ENCODE measurements around the gene WASF2.
"Not testable (repeated sequence)": the region's sequence is repeated elsewhere in the genome, so short reads cannot be mapped to it uniquely, and the experiment has no call there.

The WASF2 gene, protein sequence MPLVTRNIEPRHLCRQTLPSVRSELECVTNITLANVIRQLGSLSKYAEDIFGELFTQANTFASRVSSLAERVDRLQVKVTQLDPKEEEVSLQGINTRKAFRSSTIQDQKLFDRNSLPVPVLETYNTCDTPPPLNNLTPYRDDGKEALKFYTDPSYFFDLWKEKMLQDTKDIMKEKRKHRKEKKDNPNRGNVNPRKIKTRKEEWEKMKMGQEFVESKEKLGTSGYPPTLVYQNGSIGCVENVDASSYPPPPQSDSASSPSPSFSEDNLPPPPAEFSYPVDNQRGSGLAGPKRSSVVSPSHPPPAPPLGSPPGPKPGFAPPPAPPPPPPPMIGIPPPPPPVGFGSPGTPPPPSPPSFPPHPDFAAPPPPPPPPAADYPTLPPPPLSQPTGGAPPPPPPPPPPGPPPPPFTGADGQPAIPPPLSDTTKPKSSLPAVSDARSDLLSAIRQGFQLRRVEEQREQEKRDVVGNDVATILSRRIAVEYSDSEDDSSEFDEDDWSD

GRCh38 chr1:27489973-27490741 is at the start of gene WASF2:
Gene WASF2 (minus strand): TSS chr1:27490167. CDS start chr1:27428890, 61,277 bp downstream.
- DNase-seq, result peak; percentile 98

DNA sequence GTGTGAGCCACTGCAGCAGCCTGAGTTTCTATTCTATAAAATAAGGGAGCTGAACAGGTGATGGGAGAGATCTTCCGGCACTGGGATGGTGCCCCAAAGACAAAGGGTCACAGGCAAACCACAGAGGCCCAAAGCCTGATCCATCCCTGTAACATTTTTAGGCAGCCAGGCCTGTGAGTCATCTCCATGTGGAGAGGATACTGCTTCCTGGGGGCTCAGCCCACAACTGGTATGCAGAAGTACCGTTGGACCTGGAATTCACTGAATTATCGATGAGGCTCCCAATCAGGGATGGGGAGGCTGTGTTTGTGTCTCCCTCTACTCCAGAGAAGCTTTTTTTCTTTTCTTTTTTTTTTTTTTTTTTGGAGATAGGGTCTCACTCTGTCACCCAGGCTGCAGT is 48.8 kb upstream of the WASF2 start:
- DNase-seq, result no peak

GRCh38 chr1:27538305-27538676 is 48.3 kb upstream of the WASF2 start:
- DNase-seq, result not testable (repeated sequence)

DNA sequence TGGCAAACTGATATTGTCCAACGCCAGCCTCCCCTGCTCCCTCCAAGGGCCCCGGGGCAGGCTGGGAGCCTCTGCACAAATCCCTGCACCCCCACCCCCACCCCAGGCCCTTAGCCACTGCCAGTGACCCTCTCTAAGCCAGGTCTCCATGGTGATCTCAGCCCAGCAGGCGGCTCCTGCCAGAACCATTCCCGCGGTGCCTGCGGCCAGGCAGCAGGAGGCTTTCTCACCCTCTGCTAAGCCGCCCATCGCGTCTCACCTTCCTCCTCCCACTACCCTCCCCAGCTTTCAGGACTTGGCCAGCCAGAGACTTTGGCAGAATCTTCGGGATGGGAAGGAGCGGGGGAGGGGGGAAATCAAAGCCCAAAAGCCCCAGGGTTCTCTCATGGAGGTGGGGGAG is 46.8 kb upstream of the WASF2 start:
- no peak for DNase-seq

- DNase-seq, result no peak
These were observed 46.2 kb upstream of the WASF2 start for GRCh38 chr1:27536010-27536757.

DNA sequence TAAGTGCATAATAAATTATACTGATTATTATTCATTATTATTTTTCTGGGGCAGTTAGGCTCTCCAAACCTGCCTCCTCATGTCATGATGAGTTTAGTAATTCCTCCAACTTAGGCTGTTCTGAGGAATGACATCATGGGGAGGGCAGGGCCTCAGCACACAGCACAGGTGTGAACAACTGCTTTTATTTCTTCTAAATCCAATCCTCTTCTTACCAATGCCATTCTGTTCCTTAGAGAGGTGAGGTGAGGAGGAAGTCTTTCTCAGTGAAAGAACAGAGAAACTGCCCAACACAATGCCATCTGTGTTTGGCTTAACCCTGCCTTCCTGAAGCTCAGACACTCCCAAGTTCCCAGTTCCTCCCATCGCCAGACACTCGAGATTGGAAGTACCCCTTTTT is 45.4 kb upstream of the WASF2 start:
- no peak for DNase-seq

DNA sequence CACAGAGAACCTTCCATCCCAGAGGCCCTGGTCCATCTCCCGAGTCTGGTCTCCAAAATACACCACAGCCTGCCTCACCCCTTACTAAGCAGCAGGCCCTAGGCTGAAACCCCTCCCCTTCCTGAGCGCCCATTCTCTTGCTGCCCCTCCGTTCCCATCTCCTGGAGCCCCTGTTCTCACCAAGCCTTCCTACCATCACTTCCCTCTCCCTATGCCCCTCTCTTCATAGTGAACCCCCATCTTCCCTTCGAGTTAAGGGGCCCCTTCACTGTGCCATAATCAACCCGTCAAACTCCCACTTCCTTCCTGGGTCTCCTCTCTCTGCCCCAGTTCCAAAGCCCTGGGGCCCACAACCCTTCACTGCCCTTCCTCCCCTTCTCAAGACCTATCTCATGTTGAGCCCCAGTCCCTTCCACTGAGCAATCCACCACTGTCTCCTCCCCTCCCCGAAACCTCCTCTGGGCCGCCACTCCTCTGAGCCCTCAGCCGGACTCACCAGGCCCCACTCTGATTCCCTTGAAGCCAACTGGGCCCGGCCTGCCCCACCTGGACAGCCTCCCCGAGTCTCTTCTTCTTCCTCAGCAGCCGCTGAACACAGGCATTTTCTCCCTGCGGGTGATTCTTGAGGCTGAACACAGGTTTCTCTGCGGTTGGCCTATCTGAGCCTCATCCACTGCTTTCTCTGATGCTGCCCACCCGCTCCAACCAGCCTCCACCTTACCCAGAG is 42.2 kb upstream of the WASF2 start:
- no peak for DNase-seq

- DNase-seq, result no peak
These were observed 40.2 kb upstream of the WASF2 start for GRCh38 chr1:27530192-27530591.

GRCh38 chr1:27529704-27530018 is 39.7 kb upstream of the WASF2 start:
- DNase-seq, result no peak

GRCh38 chr1:27528818-27529703 is 39.1 kb upstream of the WASF2 start:
- no peak for DNase-seq

DNA sequence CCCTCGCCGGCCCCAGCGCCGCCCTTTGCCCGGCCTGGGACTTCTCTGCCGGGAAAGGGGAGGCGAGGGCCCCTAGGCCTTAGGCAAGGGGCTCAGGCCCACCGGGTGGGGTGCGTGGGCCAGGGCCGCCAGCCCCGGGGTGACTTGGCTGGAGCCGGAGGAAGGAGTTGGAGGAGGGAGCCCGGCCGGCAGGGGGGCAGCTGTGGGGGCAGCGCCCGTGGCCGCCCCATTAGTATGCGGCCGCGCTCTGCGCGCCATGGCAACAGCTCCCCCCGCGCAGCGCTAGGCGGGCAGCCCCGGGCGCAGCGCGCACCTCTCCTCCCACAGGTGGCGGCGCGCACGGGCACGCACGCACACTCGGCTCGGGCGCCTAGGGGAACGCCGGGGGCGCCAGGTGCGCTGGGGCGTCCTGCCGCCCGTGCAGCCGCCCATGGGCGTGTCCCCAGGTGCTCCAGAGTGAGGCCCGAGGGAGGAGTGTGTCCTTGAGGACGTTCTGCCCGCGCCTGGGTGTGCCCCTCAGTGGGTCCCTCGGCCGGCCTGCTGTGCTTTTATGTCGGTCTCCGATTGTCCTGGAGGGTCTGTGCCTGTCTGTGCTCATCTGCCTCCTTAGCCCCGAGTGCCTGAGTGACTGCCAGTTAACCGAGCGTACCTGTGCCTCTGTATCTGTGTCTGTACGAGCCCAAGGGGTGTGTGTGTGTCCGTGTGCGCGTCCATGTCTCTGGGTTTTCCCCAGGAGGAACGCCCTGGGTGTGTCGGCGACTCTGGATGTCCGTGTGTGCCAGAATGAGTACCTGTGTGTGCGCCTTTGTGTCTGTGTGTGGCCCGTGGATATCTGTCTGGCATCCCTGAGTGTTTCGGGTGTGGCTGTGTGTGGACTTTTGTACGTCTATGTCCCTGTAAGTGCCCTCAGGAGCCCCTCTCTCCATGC is 38.2 kb upstream of the WASF2 start:
- DNase-seq, result peak; percentile 72

DNA sequence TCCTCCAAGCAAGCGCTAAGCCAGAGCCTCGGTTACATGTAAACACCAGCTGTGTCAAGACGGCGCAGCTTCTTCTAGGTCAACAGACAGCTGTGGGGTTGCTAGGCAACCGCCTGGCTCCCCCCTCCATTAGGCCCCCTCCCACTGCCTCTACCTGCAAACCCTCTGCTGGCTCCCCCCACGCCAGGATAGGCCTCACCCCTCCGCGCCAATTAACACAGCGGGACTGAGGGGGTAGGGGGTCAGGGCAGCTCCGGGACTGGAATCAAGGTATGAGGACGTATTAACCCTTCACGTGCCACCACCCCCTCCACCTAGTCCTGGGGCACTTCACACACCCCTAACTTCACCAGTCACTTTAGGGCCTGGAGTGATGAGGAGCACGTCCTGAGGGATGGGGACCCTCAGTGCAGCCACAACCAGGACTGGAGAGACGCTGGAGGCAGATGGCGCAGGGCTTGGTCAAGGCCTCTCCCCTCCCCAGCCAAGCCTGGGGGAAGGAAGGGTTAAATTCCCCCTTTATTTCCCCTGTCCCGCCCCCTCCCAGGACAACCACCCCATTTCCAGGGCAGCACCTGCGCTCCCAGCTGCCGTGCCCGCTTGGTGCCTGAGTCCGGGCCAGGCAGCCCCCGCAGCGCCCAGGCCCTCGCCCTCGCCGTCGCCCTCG is 37.4 kb upstream of the WASF2 start:
- DNase-seq, result peak; percentile 54

GRCh38 chr1:27526569-27527222 is 36.7 kb upstream of the WASF2 start:
- no peak for DNase-seq

- peak; percentile 57 for DNase-seq
These were observed 35.6 kb upstream of the WASF2 start for GRCh38 chr1:27525296-27526272.

DNA sequence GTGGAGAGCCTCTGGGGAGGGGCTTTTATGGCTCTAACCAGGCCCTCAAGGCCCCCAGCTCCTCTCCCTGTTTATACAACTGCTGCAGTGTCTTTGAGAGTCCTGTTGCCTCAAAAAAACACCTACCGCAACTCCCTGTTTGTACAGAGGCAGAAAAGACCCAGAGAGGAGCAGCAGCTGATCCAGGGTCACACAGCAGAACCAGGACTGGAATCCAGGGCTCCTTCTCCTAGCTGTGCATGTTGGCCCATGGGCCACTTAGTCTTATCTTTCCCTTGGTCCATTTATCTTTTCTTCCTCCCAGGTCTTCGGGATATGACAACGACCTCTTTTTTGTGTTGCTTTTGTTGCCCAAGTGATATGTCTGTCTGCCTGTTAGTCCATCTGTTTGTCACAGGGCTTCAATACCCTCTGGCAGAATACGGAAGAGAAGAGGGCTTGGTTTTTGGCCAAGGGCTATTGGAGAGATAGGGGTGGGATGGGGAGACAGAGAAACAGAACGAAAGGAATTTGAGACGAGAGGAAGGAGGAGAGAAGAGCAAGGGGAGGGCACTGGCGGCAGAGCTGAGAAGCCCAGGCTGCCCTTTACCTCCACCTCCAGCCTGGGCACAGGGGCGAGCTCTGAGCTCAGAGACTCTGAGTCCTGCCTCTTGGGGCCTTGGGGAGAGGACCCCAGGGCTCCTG is 33.5 kb upstream of the WASF2 start:
- DNase-seq, result no peak

GRCh38 chr1:27522432-27523336 is 32.7 kb upstream of the WASF2 start:
- peak; percentile 74 for DNase-seq

Data from activated naive CD4-positive, alpha-beta T cell treated with anti-CD3 and anti-CD28 coated beads, Interleukin-2, amount 50 U/mL, for 16 hours (primary cell).